SJSA1 (cell line): ENCODE results near the gene MKNK1. TPM values are rescaled to one million over a fixed set of nuclear protein-coding genes. Genes with fewer than 3 reads are reported as not detected.

Experiments used
- DNase-seq, 2 experiments: peaks; one replicate each; pipeline ENCODE4 v3.0.0-alpha.2; 2015 to 2020; ENCODE audit warnings: low spot score in 2 of 2, low read depth in 1 of 2
- H3K27ac ChIP-seq: fragments of 250-450 bp; sonication (Bioruptor Pico); 2 replicates; pipeline ENCODE4 v1.5.1; 2020; ENCODE audit warnings: mild to moderate bottlenecking, moderate library complexity
- H3K27me3 ChIP-seq: fragments of 250-450 bp; sonication (Bioruptor Pico); replicated peaks from 2 replicates; pipeline ENCODE4 v1.5.1; 2020; ENCODE audit warnings: mild to moderate bottlenecking, moderate library complexity
- H3K36me3 ChIP-seq: fragments of 250-450 bp; sonication (Bioruptor Pico); 2 replicates; pipeline ENCODE4 v1.5.1; 2020; ENCODE audit warnings: mild to moderate bottlenecking
- H3K4me1 ChIP-seq: fragments of 250-450 bp; sonication (Bioruptor Pico); replicated peaks from 2 replicates; pipeline ENCODE4 v1.6.1; 2021; ENCODE audit warnings: mild to moderate bottlenecking
- H3K4me3 ChIP-seq: fragments of 250-450 bp; sonication (Bioruptor Pico); 2 replicates; pipeline ENCODE4 v1.5.1; 2020; ENCODE audit warnings: mild to moderate bottlenecking
- H3K9me3 ChIP-seq: fragments of 250-450 bp; sonication (Bioruptor Pico); replicated peaks from 2 replicates; pipeline ENCODE4 v1.5.1; 2020; ENCODE audit warnings: mild to moderate bottlenecking
- total RNA-seq: library from RNA; depleted of rRNA; stranded (reverse); fragments of >200 nt; shearing (Covaris generic); gene quantifications from 2 replicates; pipeline ENCODE4 v1.2.3, GENCODE V29; 2014

Gene MKNK1
- total RNA-seq, 1 experiment from 2014 or later = 21.3 TPM

DNA sequence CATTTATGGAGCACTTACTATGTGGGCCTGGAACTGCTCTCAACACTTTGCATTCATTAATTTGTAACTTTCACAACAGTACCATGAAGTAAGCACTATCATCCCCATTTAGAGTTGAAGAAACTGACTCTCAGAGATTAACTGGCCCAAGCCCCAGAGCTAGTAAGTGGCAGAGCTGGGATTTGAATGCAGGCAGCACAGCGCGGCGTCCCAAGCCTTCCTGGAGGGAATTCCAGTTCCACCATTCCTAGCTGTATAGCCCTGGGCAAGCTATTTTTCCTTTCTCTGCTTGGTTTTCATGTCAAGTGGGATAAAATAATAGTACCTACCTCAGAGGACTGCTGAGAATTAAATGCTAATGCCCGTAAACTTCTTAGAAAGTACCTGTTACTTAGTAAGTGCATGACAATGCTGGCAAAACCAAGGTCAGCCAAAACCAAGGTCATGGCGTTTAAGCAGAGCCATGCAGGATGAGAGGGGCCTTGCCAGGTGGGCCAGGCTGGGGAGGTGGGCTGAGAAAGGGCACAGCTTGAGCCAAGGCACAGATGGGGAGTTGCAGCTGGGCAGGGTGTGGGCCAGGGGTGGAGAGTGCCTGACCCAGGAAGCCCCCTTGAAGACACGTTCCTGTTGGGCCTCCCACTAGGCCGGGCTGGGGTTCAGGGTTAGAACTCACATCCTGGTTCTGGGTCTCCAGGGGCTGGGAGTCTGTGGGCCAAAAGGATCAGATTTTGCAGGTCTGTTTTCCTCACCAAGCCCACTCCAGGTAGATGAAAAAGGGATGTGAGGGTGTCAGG lies 48.0 kb downstream of the MKNK1 start:
- DNase-seq = no peak
- peaks cover 2% of the 10 kb centered on the region; the same call in 1 of the 2 replicates for H3K36me3 ChIP-seq

DNA sequence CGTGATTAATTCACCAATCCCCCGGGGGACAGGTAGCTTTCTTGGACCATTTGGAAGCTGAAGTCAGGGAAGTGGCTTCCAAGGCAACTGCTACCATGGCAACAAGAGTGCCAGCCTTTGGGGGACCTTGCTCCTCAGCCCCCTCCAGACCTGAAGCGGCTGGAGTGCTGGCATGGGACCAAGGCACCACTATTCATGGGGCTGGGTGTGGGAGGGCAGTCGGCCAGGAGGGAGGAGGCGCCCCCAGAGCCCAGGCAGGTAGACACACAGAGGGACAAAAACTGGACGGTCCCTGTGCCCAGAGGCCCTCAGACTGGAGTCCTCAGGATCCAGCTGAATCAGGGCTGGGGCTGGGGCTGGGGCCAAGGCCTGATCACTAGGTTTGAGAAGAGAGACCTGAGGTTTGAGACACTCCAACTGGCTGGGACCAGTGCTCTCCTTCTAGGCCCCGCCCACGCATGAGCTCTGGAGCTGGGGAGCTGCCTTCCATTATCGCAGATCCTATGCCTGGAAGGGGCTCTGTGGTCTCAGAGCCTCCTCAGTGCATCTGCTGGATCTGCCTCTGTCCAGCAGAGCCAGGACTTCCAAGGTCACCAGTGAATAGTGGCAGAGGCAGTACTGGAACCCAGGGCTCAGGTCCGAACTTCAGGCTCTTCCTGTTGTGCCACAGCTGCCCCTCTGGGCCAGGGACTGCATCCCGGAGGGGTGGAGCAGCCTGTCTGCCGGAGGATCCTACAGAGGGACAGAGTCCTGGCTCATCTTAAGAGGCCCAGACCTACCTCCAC lies 49.3 kb downstream of the MKNK1 start:
- H3K27me3 ChIP-seq = no peaks in the 10 kb centered on the region
- no peak for DNase-seq
- H3K4me1 ChIP-seq = no peaks in the 10 kb centered on the region; the same call in 1 of the 2 replicates
- H3K9me3 ChIP-seq = no peaks in the 10 kb centered on the region
- H3K27ac ChIP-seq = no peak overlapping the region
- H3K36me3 ChIP-seq = no peaks in the 10 kb centered on the region
- no peak overlapping the region for H3K4me3 ChIP-seq

More for the DNA sequence above, 48.0 kb downstream of the MKNK1 start:
- no peaks in the 10 kb centered on the region for H3K27me3 ChIP-seq
- no peak overlapping the region for H3K4me3 ChIP-seq
- H3K27ac ChIP-seq = no peak overlapping the region
- H3K4me1 ChIP-seq = no peaks in the 10 kb centered on the region; the same call in 1 of the 2 replicates
- H3K9me3 ChIP-seq = no peaks in the 10 kb centered on the region

DNA sequence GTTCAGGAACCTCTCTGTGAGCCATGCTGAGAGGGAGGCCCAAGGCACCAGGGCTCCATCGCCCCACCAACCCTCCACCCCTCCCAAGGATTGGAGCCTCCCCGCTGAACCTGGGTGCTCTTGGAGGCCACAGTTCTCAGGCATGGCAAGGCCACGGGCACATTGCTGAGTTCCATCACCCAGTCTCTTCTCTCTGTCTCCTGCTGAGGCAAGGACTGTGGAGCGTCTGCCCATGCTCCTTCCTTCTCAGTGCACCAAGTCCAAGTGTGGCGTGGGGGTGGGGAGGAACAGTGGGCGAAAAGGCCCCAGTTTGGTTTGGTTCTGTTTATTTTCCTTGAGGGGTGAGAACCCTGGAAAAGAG lies 49.9 kb downstream of the MKNK1 start:
- Histone ChIP-seq H3K27me3 (no peaks in the 10 kb centered on the region), H3K4me1 (no peaks in the 10 kb centered on the region; the same call in 1 of the 2 replicates), H3K9me3 (no peaks in the 10 kb centered on the region), H3K4me3 (no peak overlapping the region), H3K36me3 (no peaks in the 10 kb centered on the region), H3K27ac (no peak overlapping the region)
- DNase-seq = no peak

DNA sequence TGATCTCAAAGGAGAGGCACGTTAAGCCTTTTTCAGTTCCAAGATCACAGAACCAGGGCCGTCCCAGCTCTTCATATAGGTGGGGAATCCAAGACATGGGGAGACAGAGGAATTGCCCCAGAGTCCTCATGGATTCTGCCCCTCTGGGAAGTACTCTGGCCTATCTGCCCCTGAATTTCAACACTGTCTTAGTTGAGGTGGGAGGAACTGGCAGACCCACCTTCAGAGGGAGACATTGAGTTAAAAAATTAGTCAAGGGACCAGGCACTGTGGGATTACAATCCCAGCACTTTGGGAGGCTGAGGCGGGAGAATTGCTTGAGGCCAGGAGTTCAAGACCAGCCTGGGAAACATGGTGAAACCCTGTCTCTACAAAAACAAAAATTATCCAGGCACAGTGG lies 50.6 kb downstream of the MKNK1 start:
- no peaks in the 10 kb centered on the region for H3K9me3 ChIP-seq
- DNase-seq = no peak
- H3K27me3 ChIP-seq = no peaks in the 10 kb centered on the region
- H3K4me3 ChIP-seq = no peak overlapping the region
- H3K36me3 ChIP-seq = no peaks in the 10 kb centered on the region
- H3K27ac ChIP-seq = no peak overlapping the region
- no peaks in the 10 kb centered on the region; the same call in 1 of the 2 replicates for H3K4me1 ChIP-seq

DNA sequence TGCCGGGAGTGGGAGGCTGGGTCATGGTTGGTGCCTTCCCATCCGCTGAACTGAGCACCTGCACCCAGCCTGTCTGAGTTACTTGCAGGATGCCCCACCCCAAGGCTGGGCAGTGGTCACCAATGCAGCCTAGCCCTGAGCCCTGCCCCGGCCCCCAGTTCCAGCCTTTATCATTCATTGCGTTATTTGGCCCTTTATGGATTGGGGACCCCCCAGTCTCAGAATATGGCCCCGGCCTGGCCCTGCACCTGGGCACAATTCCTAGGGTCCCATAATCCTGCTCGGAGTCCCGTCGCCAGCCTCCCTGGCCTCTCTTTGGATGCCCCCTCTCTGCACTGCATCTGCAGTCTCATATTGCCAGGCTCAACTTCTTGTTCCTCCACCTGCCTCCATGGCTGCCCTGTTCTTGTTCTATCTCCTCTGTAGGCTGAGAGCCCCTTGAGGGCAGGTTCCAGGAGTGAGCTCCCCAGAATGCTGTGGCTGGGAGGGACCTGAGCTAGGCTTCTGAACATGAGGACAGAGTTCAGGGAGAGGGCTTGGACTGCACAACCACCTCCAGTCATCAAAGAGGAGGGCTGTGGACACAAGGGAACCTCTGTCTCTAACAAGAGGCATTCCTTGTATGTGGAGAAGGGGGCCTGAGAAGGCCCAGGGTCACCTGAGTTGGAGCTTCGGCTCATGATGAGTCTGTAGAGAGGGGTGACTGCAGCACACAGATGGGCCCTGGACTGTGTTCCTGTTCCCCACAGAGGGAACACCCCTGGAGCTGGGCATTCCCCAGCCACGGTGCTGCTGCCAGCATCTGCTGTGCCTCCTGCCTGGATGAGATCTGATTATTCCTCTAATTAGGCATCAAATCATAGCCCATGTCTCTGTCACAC lies 51.5 kb downstream of the MKNK1 start:
- H3K4me3 ChIP-seq = no peak overlapping the region
- no peak overlapping the region for H3K27ac ChIP-seq
- H3K4me1 ChIP-seq = no peaks in the 10 kb centered on the region; the same call in 1 of the 2 replicates
- no peaks in the 10 kb centered on the region for H3K9me3 ChIP-seq
- H3K27me3 ChIP-seq = no peaks in the 10 kb centered on the region
- no peaks in the 10 kb centered on the region for H3K36me3 ChIP-seq
- no peak for DNase-seq

DNA sequence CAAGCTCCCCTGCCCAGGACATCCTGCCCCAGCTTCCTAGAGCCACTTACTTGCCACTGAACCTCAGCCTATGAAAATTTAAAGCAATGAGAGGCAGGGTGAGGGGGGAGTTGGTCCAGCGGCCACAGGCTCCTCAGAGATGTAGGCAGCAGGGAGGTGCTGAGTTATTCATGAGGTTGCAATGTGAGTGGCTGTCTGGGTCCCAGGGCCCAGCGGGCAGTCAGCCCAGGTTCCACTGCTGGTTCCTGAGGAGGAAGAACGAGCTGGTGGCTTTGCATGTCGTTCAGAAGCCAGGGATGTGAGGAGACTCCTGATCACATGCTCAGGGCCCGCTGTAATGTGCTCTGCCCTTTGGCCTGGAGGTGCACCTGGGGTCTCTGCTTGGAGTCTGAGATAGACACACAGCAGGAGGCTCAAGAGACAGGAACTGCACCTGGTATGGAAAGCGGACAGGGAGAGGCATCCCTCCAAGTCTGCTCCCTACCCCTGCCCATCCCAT lies 52.4 kb downstream of the MKNK1 start, which contains the start of gene KNCN:
Gene KNCN, minus strand, starts transcription at position 51 of the 499 bp plus-strand sequence. CDS start 432 bp downstream, outside the sequence.
- H3K27ac ChIP-seq = no peak within 1 kb of the TSS
- no peak for DNase-seq
- H3K36me3 ChIP-seq = no peaks in the 10 kb centered on the region
- no peaks in the 10 kb centered on the region for H3K9me3 ChIP-seq
- no peaks in the 10 kb centered on the region for H3K4me1 ChIP-seq
- H3K4me3 ChIP-seq = no peak within 1 kb of the TSS
- H3K27me3 ChIP-seq = no peaks in the 10 kb centered on the region

DNA sequence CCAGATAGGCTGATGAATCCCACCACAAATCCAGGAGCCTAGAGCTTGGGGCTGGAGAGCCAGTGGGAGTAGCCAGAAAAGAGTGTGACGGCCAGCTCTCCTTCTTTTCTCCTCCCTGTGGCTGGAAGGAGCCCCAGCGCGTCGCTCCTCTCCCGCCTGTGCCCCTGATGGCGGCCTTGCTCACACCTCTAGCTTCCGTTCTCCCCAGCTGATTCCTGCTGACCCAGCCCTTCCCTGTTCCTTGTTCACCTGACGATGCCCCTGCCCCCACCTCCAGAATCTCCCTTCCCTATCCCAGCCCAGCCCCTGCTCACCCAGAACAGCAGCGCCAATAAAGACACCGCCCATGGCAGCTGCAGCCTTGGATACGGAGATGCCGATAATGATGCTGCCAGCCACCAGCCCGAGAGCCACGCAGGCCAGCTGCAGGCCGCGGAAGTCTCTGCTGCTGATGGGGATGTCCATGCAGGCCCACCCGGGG lies 53.3 kb downstream of the MKNK1 start:
- H3K4me3 ChIP-seq = no peak overlapping the region
- no peak for DNase-seq

DNA sequence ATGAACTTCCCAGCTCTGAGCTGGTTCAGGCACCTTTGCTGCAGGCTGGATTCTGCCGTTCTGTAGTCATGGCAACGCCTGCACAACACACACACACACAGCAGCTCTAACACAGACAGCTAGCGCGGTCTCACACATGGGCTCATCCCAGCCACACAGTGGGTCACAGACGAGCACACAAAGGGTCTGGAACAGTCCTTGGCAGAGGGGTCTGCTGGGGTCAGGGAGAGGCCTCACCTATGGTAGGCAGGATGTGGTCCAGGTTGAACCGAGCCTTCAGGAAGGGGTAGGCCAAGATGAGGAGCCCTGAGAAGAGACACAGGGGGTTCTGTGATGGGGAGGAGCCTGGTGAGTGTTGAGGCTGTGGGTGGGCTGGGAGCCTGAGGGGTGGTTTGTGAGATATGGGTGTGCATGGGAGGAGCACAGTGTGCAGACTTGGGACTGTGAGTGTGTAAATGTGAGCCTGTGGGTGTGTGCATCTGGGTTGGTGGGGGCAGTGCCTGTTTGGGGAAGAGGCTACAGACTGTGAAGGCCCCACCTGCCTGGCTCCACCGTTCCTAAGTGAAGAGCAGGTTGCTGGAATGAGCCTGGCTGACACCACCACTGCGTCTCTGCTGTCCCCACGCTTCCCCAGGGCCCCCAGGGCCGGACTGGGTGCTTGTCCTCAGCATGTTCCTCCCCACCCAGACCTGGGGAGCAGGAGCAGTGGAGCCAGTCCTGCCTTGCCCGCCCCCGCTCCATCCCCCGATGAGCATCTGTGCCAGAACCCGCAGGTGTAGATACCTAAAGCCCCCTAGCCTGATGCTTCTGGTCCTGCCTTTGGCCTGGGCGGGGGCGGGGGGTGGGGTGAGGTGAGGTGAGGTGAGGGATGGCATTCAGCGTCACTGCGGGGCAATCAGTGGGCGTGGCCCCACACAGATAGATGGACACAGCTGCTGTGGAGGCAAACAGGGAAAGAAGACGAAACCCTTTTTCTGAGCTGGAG lies 54.1 kb downstream of the MKNK1 start:
- H3K4me1 ChIP-seq = no peaks in the 10 kb centered on the region
- no peak overlapping the region for H3K27ac ChIP-seq
- H3K36me3 ChIP-seq = no peaks in the 10 kb centered on the region
- H3K4me3 ChIP-seq = no peak overlapping the region
- H3K9me3 ChIP-seq = no peaks in the 10 kb centered on the region
- peaks cover 12% of the 10 kb centered on the region for H3K27me3 ChIP-seq
- DNase-seq = no peak

More for the DNA sequence above, 53.3 kb downstream of the MKNK1 start:
- no peaks in the 10 kb centered on the region for H3K36me3 ChIP-seq
- H3K4me1 ChIP-seq = no peaks in the 10 kb centered on the region
- H3K27ac ChIP-seq = no peak overlapping the region
- H3K9me3 ChIP-seq = no peaks in the 10 kb centered on the region
- peaks cover 4% of the 10 kb centered on the region; the same call in 1 of the 2 replicates for H3K27me3 ChIP-seq

DNA sequence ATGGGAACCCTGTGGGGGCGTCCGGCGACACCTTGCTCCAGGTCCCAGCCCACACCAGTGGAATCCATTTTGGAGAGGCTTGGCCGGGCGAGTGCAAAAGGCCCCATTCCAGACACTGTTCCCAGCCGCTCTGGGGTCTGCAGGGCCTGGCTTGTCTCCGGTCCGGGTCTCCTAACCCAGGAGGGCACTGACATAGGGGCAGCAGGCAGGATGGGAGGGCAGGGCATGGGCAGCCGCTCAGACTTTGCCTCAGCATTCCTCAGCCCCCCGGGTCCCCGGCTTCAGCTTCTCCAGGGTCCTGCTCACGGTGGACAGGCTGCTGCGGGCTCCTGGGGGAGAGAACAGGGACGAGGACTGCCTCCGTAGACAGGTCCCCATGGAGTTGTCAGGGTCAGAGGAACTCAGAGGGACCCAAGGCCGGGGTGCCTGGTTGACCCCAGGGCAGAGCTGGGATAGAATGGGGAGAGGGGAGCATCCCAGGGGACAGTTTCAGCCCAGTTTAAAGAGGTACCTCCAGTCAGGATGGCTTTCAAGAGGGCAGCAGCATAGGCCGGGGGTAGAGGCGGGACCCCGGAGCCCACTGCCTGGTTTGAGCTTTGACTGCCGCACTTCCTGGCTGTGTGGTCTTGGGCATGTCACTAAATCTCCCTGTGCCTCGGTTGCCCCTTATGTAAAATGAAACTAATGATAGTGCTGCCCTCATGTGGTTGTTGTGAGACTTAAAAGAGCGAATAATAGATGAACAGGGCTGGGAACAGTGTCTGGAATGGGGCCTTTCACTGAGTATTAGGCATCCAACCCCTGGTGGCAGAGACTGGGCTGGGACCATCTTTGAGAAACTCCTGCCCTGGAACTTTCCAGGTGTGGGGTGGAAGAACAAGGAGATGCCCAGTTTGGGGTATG lies 56.3 kb downstream of the MKNK1 start:
- H3K4me3 ChIP-seq = no peak overlapping the region
- no peaks in the 10 kb centered on the region for H3K4me1 ChIP-seq
- H3K27me3 ChIP-seq = peaks cover 33% of the 10 kb centered on the region
- no peak overlapping the region for H3K27ac ChIP-seq
- H3K9me3 ChIP-seq = no peaks in the 10 kb centered on the region
- peak in 1 of 2 experiments; percentile 40 for DNase-seq
- no peaks in the 10 kb centered on the region for H3K36me3 ChIP-seq

DNA sequence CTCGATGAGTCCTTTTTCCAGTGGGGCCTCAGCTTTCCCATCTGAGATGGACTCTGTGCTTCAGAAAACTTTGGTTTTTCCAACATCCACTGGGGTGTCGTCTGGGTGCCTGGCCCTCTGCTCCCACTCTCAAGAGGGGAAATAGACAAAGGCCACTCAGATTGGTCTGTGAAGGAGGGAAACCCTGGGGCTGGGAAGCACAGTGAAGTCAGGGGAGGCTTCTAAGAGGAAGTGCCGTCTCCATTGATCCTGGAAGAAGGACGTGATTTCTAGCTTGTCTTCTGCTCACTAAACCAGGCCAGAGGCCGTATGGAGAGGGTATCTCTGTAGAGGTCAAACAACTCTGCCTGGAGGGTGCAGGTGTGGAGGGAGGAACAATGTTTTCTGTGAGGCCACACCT lies 57.9 kb downstream of the MKNK1 start:
- H3K4me3 ChIP-seq = no peak overlapping the region
- no peaks in the 10 kb centered on the region for H3K4me1 ChIP-seq
- H3K9me3 ChIP-seq = no peaks in the 10 kb centered on the region
- DNase-seq = no peak
- peaks cover 46% of the 10 kb centered on the region for H3K27me3 ChIP-seq
- no peaks in the 10 kb centered on the region for H3K36me3 ChIP-seq
- H3K27ac ChIP-seq = no peak overlapping the region

DNA sequence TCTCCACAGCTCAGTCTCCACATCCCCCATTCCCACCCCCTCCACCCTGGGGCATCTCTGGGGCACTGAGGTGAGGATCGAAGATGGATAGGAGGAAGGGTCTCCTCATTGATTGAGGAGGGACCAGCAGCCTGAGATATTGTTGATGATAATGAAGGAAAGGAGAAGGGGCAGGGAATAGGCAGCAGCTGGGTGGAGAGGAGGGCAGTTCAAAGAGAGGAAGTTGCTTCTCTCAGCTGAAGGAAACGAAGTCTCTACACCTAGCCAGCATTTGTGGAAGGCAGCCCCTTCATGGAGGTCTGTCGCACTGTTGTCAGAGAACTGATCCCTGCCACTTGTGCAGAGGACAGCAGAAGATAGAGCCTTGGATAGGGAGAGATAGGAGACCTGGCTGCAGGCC lies 58.3 kb downstream of the MKNK1 start:
- no peaks in the 10 kb centered on the region for H3K9me3 ChIP-seq
- DNase-seq = no peak
- H3K27ac ChIP-seq = no peak overlapping the region
- H3K4me3 ChIP-seq = no peak overlapping the region
- peaks cover 46% of the 10 kb centered on the region for H3K27me3 ChIP-seq
- no peaks in the 10 kb centered on the region for H3K4me1 ChIP-seq
- no peaks in the 10 kb centered on the region for H3K36me3 ChIP-seq
